ENCODE data around the gene NRIP3. TPM values are rescaled to one million over a fixed set of nuclear protein-coding genes. Genes with fewer than 3 reads are reported as not detected.

Gene NRIP3
- total and polyA plus RNA-seq, 2 of the 13 experiments (the other 11 are each of a cell fraction or from before 2014, with no cell fraction given), result 0.04 to 0.07 TPM

DNA sequence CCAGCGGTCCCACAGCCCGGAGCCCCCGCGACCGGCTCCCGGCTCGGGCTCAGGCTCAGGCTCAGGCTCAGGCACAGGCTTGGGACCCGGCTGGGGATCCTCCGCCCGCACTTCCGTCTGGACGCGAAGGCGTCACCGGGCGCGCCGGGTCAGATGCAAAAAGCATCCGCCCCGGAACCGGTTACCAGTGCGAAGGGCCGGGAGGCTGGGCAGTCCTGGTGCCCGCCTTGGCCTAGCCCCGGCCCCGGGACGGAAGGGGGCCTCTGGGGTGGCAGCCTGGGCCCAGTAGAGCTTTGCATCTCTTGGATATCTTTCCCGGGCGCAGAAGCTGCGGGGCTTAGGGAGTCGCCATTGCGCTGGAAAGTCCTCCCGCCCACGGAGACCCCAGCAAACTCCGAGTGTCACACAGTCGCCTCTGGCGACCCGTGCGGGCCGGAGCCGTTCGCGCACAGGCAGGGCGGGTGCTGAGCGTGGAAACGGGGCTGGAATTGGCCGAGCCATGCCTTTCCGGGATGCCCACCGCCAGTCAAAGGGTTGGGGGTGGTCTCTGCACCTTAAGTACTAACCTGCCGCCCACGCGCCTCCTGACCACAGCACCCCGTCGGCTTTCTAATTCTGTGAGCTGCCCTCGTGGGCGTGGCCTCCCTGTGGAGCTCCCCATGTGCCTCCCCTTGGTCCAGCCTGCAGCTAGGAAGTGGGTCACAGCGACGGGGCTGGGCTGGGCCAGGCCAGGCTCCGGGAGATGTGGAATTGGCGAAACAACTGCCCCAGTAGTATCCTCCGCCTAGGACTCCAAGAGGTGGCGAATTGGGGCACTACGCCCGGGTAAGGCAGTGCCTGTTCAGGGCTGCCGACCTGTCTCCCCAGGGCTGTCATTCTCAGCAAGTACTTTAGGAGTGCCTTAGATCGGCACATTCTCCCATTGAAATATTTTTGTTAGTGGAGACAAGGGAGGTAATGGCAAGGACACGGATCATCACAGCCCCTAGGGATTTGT, 39.2 kb downstream of the NRIP3 start, which contains the start of gene TMEM9B (continued):
- TF ChIP-seq HDAC1 (CRISPR knock-in tag; IDR thresholded peaks at IDR 0.05) (peak; percentile 96), SMAD1 (CRISPR knock-in tag; IDR thresholded peaks at IDR 0.05; ENCODE audit: borderline replicate concordance, low read depth) (peak; percentile 89; the same call in 1 of the 2 replicates), KDM2A (CRISPR knock-in tag; IDR thresholded peaks at IDR 0.05; ENCODE audit: borderline replicate concordance, low read depth) (peak; percentile 84), ZNF749 (CRISPR knock-in tag; IDR thresholded peaks at IDR 0.05; ENCODE audit: borderline replicate concordance) (peak; percentile 66; the same call in 1 of the 2 replicates), TFDP1 (CRISPR knock-in tag; IDR thresholded peaks at IDR 0.05; ENCODE audit: borderline replicate concordance) (0 out of 2 replicates have a peak, but pooled peaks have one; percentile 5), POGK (CRISPR knock-in tag; conservative IDR thresholded peaks at IDR 0.05) (peak; percentile 73; the same call in 1 of the 2 replicates), ZNF329 (CRISPR knock-in tag; IDR thresholded peaks at IDR 0.05; ENCODE audit: low read depth) (peak; percentile 66; the same call in 1 of the 2 replicates), HIC2 (CRISPR knock-in tag; IDR thresholded peaks at IDR 0.05; ENCODE audit: low read depth) (peak; percentile 83), CAMTA2 (CRISPR knock-in tag; IDR thresholded peaks at IDR 0.05; ENCODE audit: borderline replicate concordance) (no peak), PATZ1 (CRISPR knock-in tag; IDR thresholded peaks at IDR 0.05) (no peak), THAP9 (CRISPR knock-in tag; IDR thresholded peaks at IDR 0.05; ENCODE audit: borderline replicate concordance) (peak; percentile 92), ZSCAN9 (CRISPR knock-in tag; IDR thresholded peaks at IDR 0.05; ENCODE audit: borderline replicate concordance) (peak; percentile 21; the same call in 1 of the 2 replicates), ZNF737 (CRISPR knock-in tag; IDR thresholded peaks at IDR 0.05; ENCODE audit: borderline replicate concordance) (no peak)
- TF ChIP-seq, protein P1, sequence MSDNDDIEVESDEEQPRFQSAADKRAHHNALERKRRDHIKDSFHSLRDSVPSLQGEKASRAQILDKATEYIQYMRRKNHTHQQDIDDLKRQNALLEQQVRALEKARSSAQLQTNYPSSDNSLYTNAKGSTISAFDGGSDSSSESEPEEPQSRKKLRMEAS (IDR thresholded peaks at IDR 0.05), result peak; percentile 73
